ENCODE results near the gene TNRC6A. TPM values are rescaled to one million over a fixed set of nuclear protein-coding genes. Genes with fewer than 3 reads are reported as not detected.

Gene TNRC6A
- 10 to 100 TPM; 46.3 to 93.0 TPM for total RNA-seq
- 10 to 100 TPM; 10.3 to 13.2 TPM for polyA plus RNA-seq
- long read RNA-seq, donor 1, partial matches to known transcripts, result 33 of 34 reads
- long read RNA-seq, donor 1, other reads (novel, unspliced or antisense), result 0 of 34 reads
- long read RNA-seq, donor 2, partial matches to known transcripts, result 9 of 10 reads
- long read RNA-seq, donor 2, other reads (novel, unspliced or antisense), result 0 of 10 reads
- long read RNA-seq, donor 3, partial matches to known transcripts, result 0 of 5 reads
- long read RNA-seq, donor 3, other reads (novel, unspliced or antisense), result 0 of 5 reads
- long read RNA-seq, donor 4, partial matches to known transcripts, result 11 of 11 reads
- long read RNA-seq, donor 4, other reads (novel, unspliced or antisense), result 0 of 11 reads
- long read RNA-seq, donor 5, partial matches to known transcripts, result 20 of 22 reads
- long read RNA-seq, donor 5, other reads (novel, unspliced or antisense), result 0 of 22 reads

- Histone ChIP-seq H3K9me3 (ENCODE audit: control insufficient read depth in 4 of 4, insufficient read depth in 3 of 4, low read length in 3 of 4) (no peaks in the 10 kb centered on the region), H3K27me3 (ENCODE audit: control insufficient read depth in 3 of 3, insufficient read depth in 3 of 3, low read length in 2 of 3) (no peaks in the 10 kb centered on the region), H3K4me1 (ENCODE audit: control insufficient read depth in 5 of 5, insufficient read depth in 5 of 5, low read length in 5 of 5) (peaks cover 0 to 22% (median 11%) of the 10 kb centered on the region in 5 donors), H3K9ac (ENCODE audit: insufficient read depth in 1 of 2, low read length in 2 of 2) (peak within 1 kb of the TSS; percentile 1 to 69), H3K27ac (ENCODE audit: low read depth in 1 of 2, low read length in 1 of 2) (peak within 1 kb of the TSS; percentile 95 to 98), H3K4me3 (peak within 1 kb of the TSS; percentile 98), H3K36me3 (ENCODE audit: control insufficient read depth in 4 of 4, insufficient read depth in 4 of 4, low read length in 4 of 4) (peaks cover 0 to 9% (median 3%) of the 10 kb centered on the region in 4 donors)
- TF ChIP-seq CTCF (IDR thresholded peaks at IDR 0.05; ENCODE audit: control extremely low read depth, extremely low read depth), result no peak
- DNase-seq (peak; percentile 91 to 93 (median 92)), ATAC-seq (ENCODE audit: insufficient read depth, low FRiP score) (peak; percentile 94)
- 0 to 1% methylated on average over 41 to 78 of the region's 78 CpGs for WGBS, 2 donors
These were observed at the start of gene TNRC6A for GRCh38 chr16:24729243-24729950. TNRC6A (plus strand) TSS chr16:24729651; CDS start chr16:24729842, 191 bp downstream.

- TF ChIP-seq CTCF (IDR thresholded peaks at IDR 0.05; ENCODE audit: control extremely low read depth, extremely low read depth), result no peak
- no peak overlapping the region for H3K27ac ChIP-seq (ENCODE audit: low read depth in 1 of 2, low read length in 1 of 2)
- H3K4me1 ChIP-seq (ENCODE audit: control insufficient read depth in 5 of 5, insufficient read depth in 5 of 5, low read length in 5 of 5), result peaks cover 0 to 12% (median 7%) of the 10 kb centered on the region in 5 donors
- no peaks in the 10 kb centered on the region for H3K36me3 ChIP-seq (ENCODE audit: control insufficient read depth in 4 of 4, insufficient read depth in 4 of 4, low read length in 4 of 4)
- H3K9me3 ChIP-seq (ENCODE audit: control insufficient read depth in 4 of 4, insufficient read depth in 3 of 4, low read length in 3 of 4), result no peaks in the 10 kb centered on the region
- ATAC-seq (ENCODE audit: insufficient read depth, low FRiP score) (no peak), DNase-seq (peak in 1 of 3 donors; percentile 29)
- no peak overlapping the region for H3K4me3 ChIP-seq
- no peaks in the 10 kb centered on the region for H3K27me3 ChIP-seq (ENCODE audit: control insufficient read depth in 3 of 3, insufficient read depth in 3 of 3, low read length in 2 of 3)
- H3K9ac ChIP-seq (ENCODE audit: insufficient read depth in 1 of 2, low read length in 2 of 2), result no peak overlapping the region
- WGBS, 2 donors, result 31 to 41% methylated on average over 6 of the region's 6 CpGs
These were observed 47.7 kb upstream of the TNRC6A start for GRCh38 chr16:24681793-24682192.

- Histone ChIP-seq H3K27ac (ENCODE audit: low read depth in 1 of 2, low read length in 1 of 2) (no peak overlapping the region), H3K27me3 (ENCODE audit: control insufficient read depth in 3 of 3, insufficient read depth in 3 of 3, low read length in 2 of 3) (no peaks in the 10 kb centered on the region), H3K4me3 (no peak overlapping the region), H3K36me3 (ENCODE audit: control insufficient read depth in 4 of 4, insufficient read depth in 4 of 4, low read length in 4 of 4) (no peaks in the 10 kb centered on the region), H3K4me1 (ENCODE audit: control insufficient read depth in 5 of 5, insufficient read depth in 5 of 5, low read length in 5 of 5) (peaks cover 0 to 12% (median 7%) of the 10 kb centered on the region in 5 donors), H3K9me3 (ENCODE audit: control insufficient read depth in 4 of 4, insufficient read depth in 3 of 4, low read length in 3 of 4) (no peaks in the 10 kb centered on the region), H3K9ac (ENCODE audit: insufficient read depth in 1 of 2, low read length in 2 of 2) (no peak overlapping the region)
- 82 to 84% methylated on average over 4 of the region's 4 CpGs for WGBS, 2 donors
- DNase-seq (no peak), ATAC-seq (ENCODE audit: insufficient read depth, low FRiP score) (no peak)
- no peak for TF ChIP-seq CTCF (IDR thresholded peaks at IDR 0.05; ENCODE audit: control extremely low read depth, extremely low read depth)
These were observed 46.2 kb upstream of the TNRC6A start for GRCh38 chr16:24683250-24683649.

All from lung (tissue), 16 donors.